Middle frontal gyrus (tissue), 1 donor: ENCODE data around the gene TAS1R1.

Experiments used
- DNase-seq: peaks from one replicate; pipeline ENCODE4 v3.0.0-alpha.2; 2015; ENCODE audit warnings: low spot score; ENCODE audit errors: extremely low spot score

The TAS1R1 gene

GRCh38 chr1:6570987-6571386, 15.9 kb downstream of the TAS1R1 start:
- no peak for DNase-seq

DNA sequence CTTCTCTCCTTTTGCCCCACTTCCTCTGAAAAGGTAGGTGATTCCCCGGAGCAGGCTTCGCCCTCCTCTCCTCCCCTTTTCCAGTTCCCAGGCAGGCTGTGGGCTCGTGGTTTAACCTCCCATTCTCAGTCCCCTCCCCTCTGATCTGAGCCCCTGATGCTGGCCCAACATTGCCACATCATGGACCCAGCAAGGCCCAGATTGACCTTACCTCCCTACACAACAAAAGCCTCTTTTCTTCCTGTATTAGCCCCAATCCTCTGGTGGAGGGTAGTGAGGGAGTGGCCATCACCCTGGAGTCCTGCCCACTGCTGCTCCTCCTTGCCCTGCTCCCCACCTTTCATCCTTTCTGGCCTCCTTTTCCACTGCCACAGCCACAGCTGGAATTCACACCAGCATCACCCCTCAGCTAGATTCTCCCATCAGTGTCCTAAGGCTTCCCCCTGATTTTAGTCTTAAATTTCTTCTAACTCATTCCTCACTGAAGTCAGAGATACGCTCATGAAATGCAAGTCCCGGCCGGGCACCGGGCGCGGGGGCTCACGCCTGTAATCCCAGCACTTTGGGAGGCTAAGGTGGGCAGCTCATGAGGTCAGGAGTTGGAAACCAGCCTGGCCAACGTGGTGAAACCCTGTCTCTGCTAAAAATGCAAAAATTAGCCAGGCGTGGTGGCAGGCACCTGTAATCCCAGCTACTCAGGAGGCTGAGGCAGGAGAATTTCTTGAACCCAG, 17.7 kb downstream of the TAS1R1 start:
- no peak for DNase-seq

GRCh38 chr1:6574025-6574620, 19.0 kb downstream of the TAS1R1 start:
- DNase-seq, result no peak

GRCh38 chr1:6574818-6575217, 19.7 kb downstream of the TAS1R1 start:
- no peak for DNase-seq

- no peak for DNase-seq
These were observed 22.9 kb downstream of the TAS1R1 start for GRCh38 chr1:6577831-6578525.

GRCh38 chr1:6578624-6579373, 23.7 kb downstream of the TAS1R1 start:
- DNase-seq, result no peak

DNA sequence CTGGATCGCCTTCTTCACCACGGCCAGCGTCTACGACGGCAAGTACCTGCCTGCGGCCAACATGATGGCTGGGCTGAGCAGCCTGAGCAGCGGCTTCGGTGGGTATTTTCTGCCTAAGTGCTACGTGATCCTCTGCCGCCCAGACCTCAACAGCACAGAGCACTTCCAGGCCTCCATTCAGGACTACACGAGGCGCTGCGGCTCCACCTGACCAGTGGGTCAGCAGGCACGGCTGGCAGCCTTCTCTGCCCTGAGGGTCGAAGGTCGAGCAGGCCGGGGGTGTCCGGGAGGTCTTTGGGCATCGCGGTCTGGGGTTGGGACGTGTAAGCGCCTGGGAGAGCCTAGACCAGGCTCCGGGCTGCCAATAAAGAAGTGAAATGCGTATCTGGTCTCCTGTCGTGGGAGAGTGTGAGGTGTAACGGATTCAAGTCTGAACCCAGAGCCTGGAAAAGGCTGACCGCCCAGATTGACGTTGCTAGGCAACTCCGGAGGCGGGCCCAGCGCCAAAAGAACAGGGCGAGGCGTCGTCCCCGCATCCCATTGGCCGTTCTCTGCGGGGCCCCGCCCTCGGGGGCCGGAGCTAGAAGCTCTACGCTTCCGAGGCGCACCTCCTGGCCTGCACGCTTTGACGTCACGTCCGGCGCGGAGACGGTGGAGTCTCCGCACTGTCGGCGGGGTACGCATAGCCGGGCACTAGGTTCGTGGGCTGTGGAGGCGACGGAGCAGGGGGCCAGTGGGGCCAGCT, 24.4 kb downstream of the TAS1R1 start, which contains the start of gene ZBTB48:
Gene ZBTB48 (plus strand): TSS at position 621 of the 745 bp plus-strand sequence. CDS start 616 bp downstream, outside the sequence.
- DNase-seq, result peak; percentile 99

GRCh38 chr1:6580119-6580592, 25.0 kb downstream of the TAS1R1 start:
- no peak for DNase-seq

GRCh38 chr1:6580593-6581409, 25.7 kb downstream of the TAS1R1 start:
- DNase-seq, result no peak

DNA sequence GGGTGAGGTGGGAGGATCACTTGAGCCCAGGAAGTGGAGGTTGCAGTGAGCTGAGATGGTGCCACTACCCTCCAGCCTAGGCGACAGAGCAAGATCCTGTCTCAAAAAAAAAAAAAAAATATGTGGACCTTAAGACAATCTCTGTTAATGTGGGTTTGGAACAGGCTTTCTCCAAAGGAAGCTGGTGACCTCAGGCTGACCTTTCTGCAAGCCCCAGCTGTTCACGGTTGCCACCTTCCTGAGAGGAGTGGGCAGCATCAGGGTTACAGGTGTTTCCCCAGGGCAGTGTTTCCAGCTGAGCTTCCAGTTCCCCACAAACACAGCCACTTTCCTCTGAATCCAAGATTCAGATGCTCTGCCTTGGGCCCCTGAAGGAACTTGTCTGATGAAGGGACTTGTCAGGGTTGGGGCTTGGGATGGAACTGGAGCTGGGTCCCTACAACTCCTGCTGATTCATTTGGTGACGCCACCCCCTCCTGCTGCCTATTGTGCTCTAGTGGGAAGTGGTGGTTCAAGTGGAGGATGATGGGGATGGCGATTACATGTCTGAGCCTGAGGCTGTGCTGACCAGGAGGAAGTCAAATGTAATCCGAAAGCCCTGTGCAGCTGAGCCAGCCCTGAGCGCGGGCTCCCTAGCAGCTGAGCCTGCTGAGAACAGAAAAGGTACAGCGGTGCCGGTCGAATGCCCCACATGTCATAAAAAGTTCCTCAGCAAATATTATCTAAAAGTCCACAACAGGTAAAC, 26.6 kb downstream of the TAS1R1 start:
- DNase-seq, result no peak

GRCh38 chr1:6582370-6582769, 27.3 kb downstream of the TAS1R1 start:
- no peak for DNase-seq

DNA sequence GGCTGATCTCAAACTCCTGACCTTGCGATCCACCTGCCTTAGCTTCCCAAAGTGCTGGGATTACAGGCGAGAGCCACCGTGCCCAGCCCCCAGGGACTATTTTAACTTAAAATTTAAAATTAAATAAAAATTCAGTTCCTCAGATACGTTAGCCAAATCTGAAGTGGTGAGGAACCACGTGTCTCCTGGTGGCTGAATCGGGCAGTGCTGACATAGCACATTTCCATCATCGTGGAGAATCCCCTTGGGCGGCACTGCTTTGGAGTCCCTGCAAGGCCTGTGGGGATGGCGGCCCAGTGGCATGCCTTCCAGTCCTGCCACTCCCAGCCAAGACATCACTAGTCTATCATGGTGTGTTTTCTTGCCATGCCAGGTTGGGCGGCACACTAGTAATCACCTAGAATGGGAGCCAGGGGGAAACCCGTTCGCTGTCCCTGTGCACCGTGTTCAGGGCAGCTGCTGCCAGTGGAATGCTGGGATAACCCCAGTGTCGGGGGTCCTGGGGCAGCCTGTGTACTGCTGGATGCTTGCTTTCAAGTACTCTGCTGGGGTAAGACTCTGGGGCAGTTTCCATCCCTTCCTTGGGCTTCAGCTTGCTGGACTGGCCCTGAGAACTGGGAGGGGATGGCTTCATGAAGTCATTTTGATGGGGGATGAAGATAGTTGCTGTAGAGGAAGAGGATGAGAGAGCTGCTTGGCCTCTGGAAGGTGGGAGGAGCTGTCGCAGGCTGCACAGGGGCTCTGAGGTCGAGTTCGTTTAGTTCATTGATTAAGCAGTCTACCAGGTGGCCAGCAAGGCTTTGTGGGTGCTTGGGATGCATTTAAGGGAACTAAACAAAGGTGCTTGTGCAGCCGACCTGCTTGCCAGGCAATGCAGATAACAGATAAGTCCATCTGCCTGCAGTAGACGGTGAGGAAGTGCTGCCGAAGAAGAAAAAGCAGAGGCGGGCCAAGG, 29.3 kb downstream of the TAS1R1 start:
- DNase-seq, result no peak

DNA sequence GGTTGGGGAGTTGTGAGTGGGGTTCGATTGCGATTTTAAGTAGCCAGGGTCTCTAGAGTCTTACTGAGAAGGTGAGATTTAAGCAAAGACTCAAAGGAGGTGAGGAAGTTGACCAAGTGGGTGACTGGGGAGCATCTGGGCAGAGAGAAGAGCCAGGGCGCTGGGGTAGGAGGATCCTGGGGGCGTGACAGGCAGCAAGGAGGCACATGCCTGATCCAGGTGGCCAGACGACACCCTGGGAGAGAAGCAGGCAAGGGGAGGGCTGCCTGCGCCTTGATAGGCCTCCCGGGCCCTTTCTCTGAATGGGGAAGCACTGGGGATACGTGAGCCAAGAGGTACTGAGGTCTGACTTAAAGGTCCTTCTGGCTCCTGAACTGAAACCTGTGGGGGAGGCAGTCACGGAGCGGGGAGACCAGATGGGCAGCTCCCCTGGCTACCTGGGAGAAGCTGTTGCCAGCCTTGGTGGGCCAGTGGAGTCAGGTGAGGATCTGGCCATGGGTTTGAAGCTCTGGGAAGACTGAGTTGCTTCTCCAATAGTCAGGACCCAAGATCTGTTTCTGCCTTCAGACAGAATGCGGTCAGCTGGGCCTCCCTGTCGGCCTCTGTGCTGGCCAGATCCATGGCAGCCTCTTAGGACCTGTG, 30.1 kb downstream of the TAS1R1 start:
- DNase-seq, result no peak

DNA sequence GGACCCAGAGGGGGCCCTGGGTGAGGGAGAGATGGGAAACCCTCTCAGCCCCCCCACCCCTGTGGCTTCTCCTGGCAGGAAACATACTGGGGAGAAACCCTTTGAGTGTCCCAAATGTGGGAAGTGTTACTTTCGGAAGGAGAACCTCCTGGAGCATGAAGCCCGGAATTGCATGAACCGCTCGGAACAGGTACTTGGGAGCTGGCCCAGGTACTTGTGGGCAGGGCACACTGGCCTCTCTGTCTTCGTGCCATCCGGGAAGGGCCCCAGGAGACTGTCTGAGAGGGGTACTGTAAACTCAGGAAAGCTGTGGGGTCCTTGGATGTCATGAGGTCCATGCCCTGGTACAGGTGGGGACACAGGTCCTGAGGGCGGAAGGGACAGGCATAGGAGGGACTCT, 30.7 kb downstream of the TAS1R1 start:
- DNase-seq, result no peak

DNA sequence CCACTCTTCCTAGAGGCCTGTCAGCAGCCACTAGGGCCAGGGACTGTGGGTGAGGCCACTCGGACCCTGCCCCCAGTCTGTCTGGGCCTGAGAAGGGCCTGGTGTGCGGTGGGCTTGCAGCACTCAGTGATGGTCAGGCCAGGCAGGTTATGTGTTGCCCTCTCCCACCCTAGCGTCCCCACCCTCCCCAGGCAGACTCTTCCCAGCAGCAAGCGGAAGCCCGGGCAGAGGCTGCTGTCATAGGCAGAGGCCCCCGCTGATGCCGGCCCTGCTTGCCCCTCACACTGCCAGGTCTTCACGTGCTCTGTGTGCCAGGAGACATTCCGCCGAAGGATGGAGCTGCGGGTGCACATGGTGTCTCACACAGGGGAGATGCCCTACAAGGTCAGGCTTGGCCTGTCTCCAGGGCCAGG, 31.3 kb downstream of the TAS1R1 start:
- no peak for DNase-seq

GRCh38 chr1:6587261-6588005, 32.3 kb downstream of the TAS1R1 start:
- DNase-seq, result no peak
